A549 (cell line): ENCODE data around the gene LTF. TPM values are rescaled to one million over a fixed set of nuclear protein-coding genes. Genes with fewer than 3 reads are reported as not detected.

Experiments
- ATAC-seq, 2 experiments: fragments of 200-7000 bp in 1 of 2; fragments of >200 bp in 1 of 2; cut with Nextera tagmentation in 1 of 2; cut with Tn5 transposase in 1 of 2; 3 replicates each; pipeline versions ENCODE4 v1.8.0 to v1.9.1; 2018 to 2020; ENCODE audit warnings: mild to moderate bottlenecking in 1 of 2, moderate library complexity in 1 of 2
- CTCF ChIA-PET: fragments of 300-600 bp; sonication (Branson Sonifier 250); formaldehyde crosslinking; extraction: SDS; loops from one replicate; lab custom pipeline; 2021; ENCODE audit warnings: antibody characterized with exemption, inconsistent platforms; lab: Yijun Ruan, JAX
- POLR2A ChIA-PET: fragments of 350-600 bp; formaldehyde crosslinking; extraction: SDS; loops from one replicate; lab custom pipeline; 2021; ENCODE audit warnings: antibody characterized with exemption, inconsistent platforms; lab: Yijun Ruan, JAX
- DNase-seq, 2 experiments: peaks; one replicate each; pipeline versions ENCODE4 v3.0.0 to v3.0.0-alpha.2; 2011 to 2016; ENCODE audit warnings: low read depth in 1 of 2, low spot score in 1 of 2
- FAIRE-seq: peaks from 2 replicates; lab custom pipeline; 2011; peaks lifted over from hg19 to GRCh38; lab: Jason Lieb, UNC
- H3K27ac ChIP-seq, 2 experiments: fragments of >200 bp; sonication (Bioruptor Twin); formaldehyde crosslinking; 3 replicates each; pipeline ENCODE4 v1.5.1; 2016 to 2017
- H3K4me1 ChIP-seq: fragments of >200 bp; sonication (Bioruptor Twin); formaldehyde crosslinking; 3 replicates; pipeline ENCODE4 v1.6.1; 2016
- H3K4me2 ChIP-seq: fragments of >200 bp; sonication (Bioruptor Twin); formaldehyde crosslinking; 3 replicates; pipeline ENCODE4 v1.6.1; 2016
- H3K4me3 ChIP-seq: fragments of >200 bp; sonication (Bioruptor Twin); formaldehyde crosslinking; 3 replicates; pipeline ENCODE4 v1.5.1; 2016
- H3K9me3 ChIP-seq: fragments of >200 bp; sonication (Bioruptor Twin); formaldehyde crosslinking; 3 replicates; pipeline ENCODE4 v1.6.1; 2016
- CBX8 ChIP-seq: fragments of 200-600 bp; sonication (generic); IDR thresholded peaks from 2 replicates; pipeline ENCODE4 v1.6.1; 2016
- CEBPB ChIP-seq, 2 experiments: fragments of >200 bp in 1 of 2; sonication (Bioruptor Twin) in 1 of 2; formaldehyde crosslinking in 1 of 2; IDR thresholded peaks; 2 replicates each; pipeline ENCODE4 v1.6.1; 2012 to 2016
- EHF ChIP-seq: fragments of 250-450 bp; sonication (Bioruptor Pico); IDR thresholded peaks from 2 replicates; pipeline ENCODE4 v1.5.0; 2020; ENCODE audit warnings: mild to moderate bottlenecking
- EHMT2 ChIP-seq: fragments of 200-600 bp; sonication (generic); IDR thresholded peaks from 2 replicates; pipeline ENCODE4 v1.6.1; 2016; ENCODE audit warnings: antibody characterized with exemption, low read depth, mild to moderate bottlenecking, moderate library complexity
- FOSB ChIP-seq: fragments of 250-450 bp; sonication (Bioruptor Pico); IDR thresholded peaks from 2 replicates; pipeline ENCODE4 v1.5.0; 2020; ENCODE audit warnings: mild to moderate bottlenecking, moderate library complexity
- GATA3 ChIP-seq: IDR thresholded peaks from 2 replicates; pipeline ENCODE4 v1.6.1; 2012; ENCODE audit warnings: borderline replicate concordance
- HEYL ChIP-seq: fragments of 250-450 bp; sonication (Bioruptor Pico); IDR thresholded peaks from 2 replicates; pipeline ENCODE4 v1.8.0; 2021; ENCODE audit warnings: mild to moderate bottlenecking, moderate library complexity
- HOXB13 ChIP-seq: fragments of 250-450 bp; sonication (Bioruptor Pico); IDR thresholded peaks from 2 replicates; pipeline ENCODE4 v1.5.0; 2020; ENCODE audit warnings: low read depth, mild to moderate bottlenecking, moderate library complexity
- NFE2L2 ChIP-seq: fragments of 150-350 bp; conservative IDR thresholded peaks from 2 replicates; pipeline ENCODE4 v1.6.1; 2014; ENCODE audit warnings: low read length
- NPAS2 ChIP-seq: fragments of 250-450 bp; sonication (Bioruptor Pico); IDR thresholded peaks from 2 replicates; pipeline ENCODE4 v1.8.0; 2022; ENCODE audit warnings: mild to moderate bottlenecking, moderate library complexity, borderline replicate concordance
- PBX3 ChIP-seq: IDR thresholded peaks from 2 replicates; pipeline ENCODE4 v1.6.1; 2012
- POLR2AphosphoS2 ChIP-seq: conservative IDR thresholded peaks from 2 replicates; pipeline ENCODE4 v1.6.1; 2012; ENCODE audit warnings: low read length, improper control_type of control experiment, inconsistent platforms
- RAD21 ChIP-seq, 2 experiments: fragments of >200 bp in 1 of 2; sonication (Bioruptor Twin) in 1 of 2; formaldehyde crosslinking in 1 of 2; IDR thresholded peaks in 1 of 2; conservative IDR thresholded peaks in 1 of 2; 2 replicates in 1 of 2; 3 replicates in 1 of 2; pipeline ENCODE4 v1.6.1; 2012 to 2018; ENCODE audit warnings: inconsistent platforms in 1 of 2
- RARB ChIP-seq: fragments of 250-450 bp; sonication (Bioruptor Pico); IDR thresholded peaks from 2 replicates; pipeline ENCODE4 v1.8.0; 2021; ENCODE audit warnings: mild to moderate bottlenecking, moderate library complexity
- SREBF2 ChIP-seq: fragments of 450-650 bp; IDR thresholded peaks from 2 replicates; pipeline ENCODE4 v1.6.1; 2014; ENCODE audit warnings: mild to moderate bottlenecking, moderate library complexity
- TFCP2L1 ChIP-seq: fragments of 250-450 bp; sonication (Bioruptor Pico); IDR thresholded peaks from 2 replicates; pipeline ENCODE4 v1.5.0; 2021; ENCODE audit warnings: mild to moderate bottlenecking
- ZNF302 ChIP-seq: fragments of 250-450 bp; sonication (Bioruptor Pico); IDR thresholded peaks from 2 replicates; pipeline ENCODE4 v1.9.0; 2021; ENCODE audit warnings: inconsistent platforms, mild to moderate bottlenecking, moderate library complexity
- ZSCAN20 ChIP-seq: fragments of 250-450 bp; sonication (Bioruptor Pico); IDR thresholded peaks from 2 replicates; pipeline ENCODE4 v1.8.0; 2022; ENCODE audit warnings: mild to moderate bottlenecking, moderate library complexity
- WGBS: methylation state at CpG from one replicate; pipeline ENCODE4 v1.1.6; 2017; ENCODE audit errors: missing lambda C conversion rate; 5-methylcytosine and 5-hydroxymethylcytosine counted together
- polyA plus RNA-seq, 4 experiments: library from polyadenylated mRNA; depleted of rRNA in 3 of 4; stranded (reverse); fragments of >200 nt; fragmentation: RNase III in 1 of 4; extraction: RNeasy Plus Mini Kit Qiagen cat#74134 plus additional on column Dnase treatment in 1 of 4; gene quantifications; 2 replicates in 3 of 4; 3 replicates in 1 of 4; pipeline ENCODE4 v1.2.3, GENCODE V29; 2011 to 2017
- TF ChIP-seq, protein P1 (sequence below): fragments of >200 bp; sonication (Bioruptor Twin); formaldehyde crosslinking; IDR thresholded peaks from 2 replicates; pipeline ENCODE4 v1.6.1; 2016

Gene LTF
- polyA plus RNA-seq, 2 of the 4 experiments (the other 2 are of a cell fraction): not detected

- CTCF ChIA-PET: interaction anchor here (0.6 to 1.2 kb wide), 3 partner anchors 26 to 1366 kb away, joined by 3 read pairs; no protein-coding TSS in a partner anchor
- Histone ChIP-seq H3K9me3 (no peaks in the 10 kb centered on the region), H3K4me2 (no peak overlapping the region), H3K4me3 (no peak overlapping the region), H3K27ac (no peak overlapping the region), H3K4me1 (no peaks in the 10 kb centered on the region)
- DNase-seq (no peak), ATAC-seq (no peak), FAIRE-seq (no peak)
- POLR2A ChIA-PET: no interaction called here
- 53% methylated on average over 6 of the region's 6 CpGs for WGBS
- no peak for TF ChIP-seq CBX8
These were observed 66.3 kb downstream of the LTF start for GRCh38 chr3:46398186-46398955.

GRCh38 chr3:46397111-46397510 is 67.6 kb downstream of the LTF start:
- CTCF ChIA-PET: interaction anchor here (1.2 kb wide), 1 partner anchor 45 kb away, joined by 3 read pairs; no protein-coding TSS in a partner anchor
- TF ChIP-seq SREBF2: no peak
- WGBS: 74% methylated on average over 4 of the region's 7 CpGs
- no peak overlapping the region for H3K27ac ChIP-seq
- POLR2A ChIA-PET: no interaction called here
- no peak overlapping the region for H3K4me2 ChIP-seq
- FAIRE-seq (no peak), ATAC-seq (no peak), DNase-seq (no peak)
- H3K9me3 ChIP-seq: no peaks in the 10 kb centered on the region
- H3K4me3 ChIP-seq: no peak overlapping the region
- H3K4me1 ChIP-seq: no peaks in the 10 kb centered on the region

GRCh38 chr3:46395766-46396530 is 68.8 kb downstream of the LTF start:
- ATAC-seq (no peak), DNase-seq (no peak), FAIRE-seq (no peak)
- no peak overlapping the region for H3K27ac ChIP-seq
- TF ChIP-seq EHMT2: no peak
- ChIA-PET CTCF (no interaction called here), POLR2A (no interaction called here)
- 36% methylated on average over 5 of the region's 6 CpGs for WGBS
- H3K4me3 ChIP-seq: no peak overlapping the region
- H3K4me2 ChIP-seq: no peak overlapping the region
- no peaks in the 10 kb centered on the region for H3K4me1 ChIP-seq
- H3K9me3 ChIP-seq: no peaks in the 10 kb centered on the region

GRCh38 chr3:46395210-46395661 is 69.5 kb downstream of the LTF start:
- DNase-seq: no peak
- 52% methylated on average over 6 of the region's 6 CpGs for whole genome bisulfite sequencing
- POLR2A ChIA-PET: no interaction called here
- Histone ChIP-seq H3K4me3 (no peak overlapping the region), H3K27ac (no peak overlapping the region), H3K9me3 (no peaks in the 10 kb centered on the region), H3K4me1 (no peaks in the 10 kb centered on the region), H3K4me2 (no peak overlapping the region)
- CTCF ChIA-PET: no interaction called here
- TF ChIP-seq POLR2AphosphoS2 (no peak), CEBPB (IDR thresholded peaks at IDR 0.05) (no peak), ZSCAN20 (no peak), GATA3 (no peak), TFCP2L1 (CRISPR knock-in tag) (no peak), HOXB13 (CRISPR knock-in tag) (no peak)
- peak; percentile 37 to 54; a peak in 2 of 6 replicates for ATAC-seq
- no peak for FAIRE-seq

GRCh38 chr3:46393554-46394434 is 70.9 kb downstream of the LTF start:
- TF ChIP-seq TFCP2L1 (CRISPR knock-in tag): no peak
- TF ChIP-seq NPAS2 (CRISPR knock-in tag): no peak
- TF ChIP-seq EHF (CRISPR knock-in tag): no peak
- TF ChIP-seq, protein P1, sequence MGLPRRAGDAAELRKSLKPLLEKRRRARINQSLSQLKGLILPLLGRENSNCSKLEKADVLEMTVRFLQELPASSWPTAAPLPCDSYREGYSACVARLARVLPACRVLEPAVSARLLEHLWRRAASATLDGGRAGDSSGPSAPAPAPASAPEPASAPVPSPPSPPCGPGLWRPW: no peak
- TF ChIP-seq RAD21 (conservative IDR thresholded peaks at IDR 0.05 in 1 of 2, IDR thresholded peaks at IDR 0.05 in 1 of 2): no peak
- no peak for TF ChIP-seq PBX3
- TF ChIP-seq HOXB13 (CRISPR knock-in tag): no peak
- TF ChIP-seq RARB (CRISPR knock-in tag): no peak
- no peak for TF ChIP-seq NFE2L2
- no peak for TF ChIP-seq GATA3
- no peak for TF ChIP-seq FOSB
- no peak for TF ChIP-seq HEYL (CRISPR knock-in tag)
- TF ChIP-seq ZNF302: no peak
- TF ChIP-seq, all 56 proteins: peak for 0
- CTCF ChIA-PET: no interaction called here
- no peaks in the 10 kb centered on the region for H3K9me3 ChIP-seq
- DNase-seq (no peak), ATAC-seq (no peak), FAIRE-seq (no peak)
- H3K4me1 ChIP-seq: no peaks in the 10 kb centered on the region
- POLR2A ChIA-PET: no interaction called here
- no peak overlapping the region for H3K4me3 ChIP-seq
- H3K27ac ChIP-seq: no peak overlapping the region
- 53% methylated on average over 8 of the region's 8 CpGs for WGBS
- H3K4me2 ChIP-seq: no peak overlapping the region
